GM12891 (cell line): ENCODE measurements around the gene S100A10.

ENCODE experiments used
- POLR2A ChIP-seq: IDR thresholded peaks from 2 replicates; pipeline ENCODE4 v1.6.1; 2011; ENCODE audit warnings: low read depth, low read length, control low read depth
- POLR2AphosphoS5 ChIP-seq: IDR thresholded peaks from 2 replicates; pipeline ENCODE4 v1.6.1; 2011; ENCODE audit warnings: low read depth, low read length, control low read depth
- POU2F2 ChIP-seq: IDR thresholded peaks from 2 replicates; pipeline ENCODE4 v1.6.1; 2011; ENCODE audit warnings: low read depth, mild to moderate bottlenecking, control low read depth, low read length, moderate library complexity

DNA sequence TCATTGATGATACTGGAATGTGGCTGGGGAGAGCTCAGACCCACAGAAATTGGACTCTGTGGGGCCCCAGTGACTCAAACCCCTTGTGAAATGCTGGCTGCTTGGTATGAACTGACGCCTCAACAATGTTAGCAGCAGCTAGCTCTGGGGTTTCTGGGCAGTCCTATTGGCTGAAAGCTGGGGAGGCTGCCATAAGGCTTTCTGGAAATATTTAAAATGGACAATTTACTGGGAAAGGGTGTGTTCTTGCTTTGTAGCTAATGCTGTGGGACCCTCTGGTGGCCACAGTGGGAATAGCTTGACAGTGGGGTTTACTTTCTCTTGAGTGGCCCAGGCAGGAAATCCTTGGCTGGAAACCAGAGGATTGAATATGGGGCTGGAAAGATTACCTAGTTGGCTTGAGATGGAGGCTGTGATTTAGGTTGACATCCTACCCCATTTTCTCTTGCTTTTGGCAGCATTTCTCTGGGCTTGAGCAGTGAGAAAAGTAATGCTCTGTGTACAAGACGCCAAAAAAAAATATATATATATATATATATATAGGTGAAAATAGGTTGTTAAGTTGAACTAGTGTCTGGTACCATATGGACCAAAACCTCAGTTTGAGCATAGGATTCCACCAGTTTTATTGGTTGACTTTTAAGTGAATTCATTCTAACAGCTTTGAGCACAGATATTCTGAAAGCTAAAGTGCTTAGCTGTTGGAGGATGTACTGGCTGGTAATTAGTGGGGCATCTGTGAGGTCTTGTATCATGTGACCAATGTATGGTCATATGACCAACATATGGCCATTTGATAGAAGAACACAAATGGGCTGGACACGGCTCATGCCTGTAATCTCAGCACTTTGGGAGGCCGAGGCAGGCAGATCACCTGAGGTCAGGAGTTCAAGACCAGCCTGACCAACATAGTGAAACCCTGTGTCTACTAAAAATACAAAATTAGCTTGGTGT is 8.2 kb upstream of the S100A10 start:
- no peak for TF ChIP-seq POLR2AphosphoS5
- TF ChIP-seq POLR2A: no peak
- TF ChIP-seq POU2F2: no peak
